IPS-NIHi7 (cell line): ENCODE results near the gene JAKMIP1.
A peak's percentile ranks its signal among the peaks of the same experiment; 100 is the strongest.
"Not testable (repeated sequence)": the region's sequence is repeated elsewhere in the genome, so short reads cannot be mapped to it uniquely, and the experiment has no call there.

Experiments
- DNase-seq: peaks from one replicate; pipeline ENCODE4 v3.0.0; 2012; ENCODE audit warnings: mixed read lengths; ENCODE audit errors: extremely low spot score

Gene JAKMIP1

GRCh38 chr4:6229095-6229494 is 28.7 kb upstream of the JAKMIP1 start:
- DNase-seq = no peak

- DNase-seq = no peak
Observed at GRCh38 chr4:6228158-6229067, 28.1 kb upstream of the JAKMIP1 start.

- no peak for DNase-seq
Observed at GRCh38 chr4:6227412-6228157, 27.2 kb upstream of the JAKMIP1 start.

DNA sequence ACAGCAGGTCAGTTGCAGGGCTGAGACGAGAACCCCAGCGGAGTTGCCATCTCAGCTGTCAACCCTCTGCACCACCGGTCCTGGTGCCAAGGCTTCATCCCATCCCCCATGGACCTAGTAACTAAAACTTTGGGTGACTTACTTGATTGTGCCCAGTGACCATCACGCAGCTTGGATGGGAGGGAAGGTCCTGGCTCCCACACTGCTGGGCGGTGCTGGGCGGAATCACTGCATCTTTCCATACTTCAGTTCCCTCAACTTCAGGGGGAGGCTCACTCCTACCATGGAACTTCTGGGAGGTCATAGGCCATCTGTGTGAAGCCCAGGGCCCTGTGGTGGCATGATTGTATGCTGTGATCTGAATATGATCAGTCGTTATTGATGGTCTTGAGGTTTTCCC is 26.2 kb upstream of the JAKMIP1 start:
- DNase-seq = no peak

DNA sequence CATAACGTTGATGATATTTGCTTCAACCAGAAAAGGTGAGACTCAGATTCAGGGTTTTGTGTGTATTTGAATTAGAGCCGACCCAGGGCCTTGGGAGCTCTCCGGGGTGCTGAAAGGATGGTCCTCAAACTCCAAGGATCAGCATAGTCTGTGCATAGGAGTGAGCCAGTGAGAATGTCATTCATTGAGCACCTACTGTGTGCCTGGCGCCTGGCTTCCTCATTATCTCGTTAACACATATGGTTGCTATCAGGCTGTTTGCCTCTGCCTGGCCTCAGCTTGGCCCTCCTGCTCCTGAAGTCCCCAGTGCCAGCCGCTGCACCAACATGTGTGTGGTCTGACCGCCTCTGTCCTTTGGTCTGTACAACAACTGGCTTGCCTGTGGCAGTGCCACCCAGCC is 25.1 kb upstream of the JAKMIP1 start:
- peak; percentile 76 for DNase-seq

GRCh38 chr4:6224735-6225134 is 24.4 kb upstream of the JAKMIP1 start:
- DNase-seq = no peak

DNA sequence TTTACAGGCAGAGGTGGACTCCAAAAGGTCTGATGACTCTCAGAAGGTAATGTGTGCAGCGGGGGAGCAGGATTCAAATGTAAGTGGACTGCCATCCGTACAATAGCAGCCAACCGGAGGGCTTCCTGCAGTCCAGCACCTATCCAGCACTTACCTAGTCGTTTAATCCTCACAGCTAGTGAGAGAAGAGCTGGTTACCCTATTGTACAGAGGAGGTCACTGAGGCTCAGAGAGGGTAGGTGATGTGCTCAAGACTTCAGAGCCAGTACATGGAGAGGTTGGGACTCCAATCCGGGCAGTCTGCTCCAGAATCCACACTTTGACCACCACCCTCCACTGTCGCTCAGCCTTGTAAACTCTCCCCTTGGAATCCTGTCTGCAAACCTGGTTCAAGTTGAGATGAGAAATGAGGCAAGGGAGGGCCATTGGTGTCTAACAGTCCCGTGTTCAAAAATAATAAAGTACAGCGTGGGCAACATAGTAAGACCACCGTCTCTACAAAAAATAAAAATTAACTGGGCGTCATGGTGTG is 22.5 kb upstream of the JAKMIP1 start:
- DNase-seq = peak; percentile 70

- DNase-seq = peak; percentile 94
Observed at GRCh38 chr4:6221851-6222760, 21.8 kb upstream of the JAKMIP1 start.

- DNase-seq = no peak
Observed at GRCh38 chr4:6221301-6221850, 21.0 kb upstream of the JAKMIP1 start.

- no peak for DNase-seq
Observed at GRCh38 chr4:6217716-6218381, 17.5 kb upstream of the JAKMIP1 start.

DNA sequence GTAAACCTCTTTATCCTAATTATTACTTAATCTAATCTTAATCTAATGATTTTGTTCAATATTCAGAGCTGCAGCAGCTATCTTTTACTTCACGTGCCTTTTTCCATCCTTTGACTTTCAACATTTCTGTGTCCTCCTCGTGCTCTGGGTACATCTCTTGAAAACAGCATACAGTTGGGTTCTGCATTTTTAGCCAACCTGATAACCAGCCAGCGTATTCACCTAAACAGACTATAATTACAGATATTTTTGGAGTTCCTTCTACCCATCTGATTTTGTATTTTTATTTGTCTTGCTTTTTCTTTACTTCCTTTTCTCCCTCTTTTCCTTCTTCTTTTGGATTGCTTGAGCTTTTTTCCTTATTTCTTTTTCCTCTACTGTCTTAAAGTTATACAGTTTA is 16.2 kb upstream of the JAKMIP1 start:
- no peak for DNase-seq

DNA sequence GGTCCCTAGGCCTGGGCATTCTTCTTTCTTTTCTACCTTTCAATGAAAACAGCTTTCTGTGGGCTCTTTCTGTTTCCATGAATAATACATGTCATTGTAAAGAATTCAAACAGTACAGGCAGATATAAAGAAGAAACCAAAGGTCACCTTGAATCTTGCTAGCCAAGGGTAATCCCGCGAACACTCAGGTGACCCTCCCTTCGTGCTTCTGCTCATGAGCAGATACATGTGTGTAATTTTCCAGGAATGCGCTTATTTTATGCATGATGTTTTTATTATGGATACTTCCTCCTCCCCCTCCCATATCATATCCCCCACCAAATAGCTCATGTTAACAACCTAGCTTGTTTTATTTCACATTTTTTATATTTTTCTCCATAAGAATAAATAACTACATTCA is 9.6 kb upstream of the JAKMIP1 start:
- no peak for DNase-seq

DNA sequence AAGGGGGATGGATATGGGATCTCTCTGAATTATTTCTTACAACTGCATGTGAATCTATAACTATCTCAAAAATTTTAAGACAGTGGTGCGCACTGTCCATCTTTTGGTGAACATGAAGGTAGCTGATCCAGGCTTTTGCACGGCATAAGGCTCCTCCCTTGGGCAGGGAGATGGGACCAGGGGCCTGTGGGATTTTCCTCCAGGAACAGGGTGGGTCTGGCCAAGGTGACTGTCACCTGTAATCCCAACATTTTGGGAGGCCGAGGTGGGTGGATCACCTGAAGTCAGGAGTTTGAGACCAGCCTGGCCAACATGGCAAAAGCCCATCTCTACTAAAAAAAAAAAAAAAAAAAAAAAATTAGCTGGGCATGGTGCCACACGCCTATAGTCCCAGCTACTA is 8.9 kb upstream of the JAKMIP1 start:
- not testable (repeated sequence) for DNase-seq

DNA sequence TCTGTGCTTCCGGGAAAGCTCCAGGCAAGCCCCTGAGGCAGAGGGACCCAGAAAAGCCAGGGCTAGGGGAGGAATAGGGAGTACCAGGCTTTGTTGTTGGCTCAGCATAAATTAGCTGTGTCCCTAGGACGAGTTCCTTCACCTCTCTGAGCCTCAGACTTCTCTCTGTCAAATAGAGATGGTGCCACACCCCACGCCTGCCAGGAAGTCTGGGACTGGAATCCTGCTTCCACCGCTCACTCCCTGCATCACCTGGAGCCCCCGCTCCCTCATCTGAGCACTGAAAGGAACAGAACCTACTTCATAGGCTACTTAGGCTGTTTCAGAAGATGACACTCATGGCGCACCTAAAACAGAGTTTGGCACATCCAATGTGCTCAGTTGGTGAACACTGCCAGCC is 8.1 kb upstream of the JAKMIP1 start:
- DNase-seq = no peak

- DNase-seq = no peak
Observed at GRCh38 chr4:6207602-6208001, 7.3 kb upstream of the JAKMIP1 start.

DNA sequence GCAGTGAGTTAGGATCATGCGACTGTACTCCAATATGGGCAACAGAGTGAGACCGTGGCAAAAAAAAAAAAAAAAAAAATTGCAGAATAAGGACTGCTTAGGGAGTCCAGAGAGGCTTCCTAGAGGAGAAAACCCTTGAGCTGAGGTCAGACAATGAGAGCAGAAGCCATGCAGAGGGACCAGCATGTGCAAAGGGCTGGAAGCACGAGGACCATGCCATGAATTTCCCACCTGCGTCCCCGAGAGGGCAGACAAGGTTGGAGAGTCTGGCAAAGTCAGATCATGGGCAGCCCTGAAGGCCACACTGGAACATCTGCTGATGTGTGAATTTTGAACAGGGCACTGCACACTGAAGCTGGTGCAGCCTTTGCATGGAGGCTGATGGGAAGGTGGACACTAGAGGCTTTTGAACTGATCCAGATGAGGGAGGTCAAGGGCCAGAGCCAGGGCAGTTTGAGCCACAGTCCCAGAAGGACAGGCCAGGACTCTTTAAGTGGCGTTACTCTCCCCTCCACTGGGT is 6.5 kb upstream of the JAKMIP1 start:
- DNase-seq = no peak

DNA sequence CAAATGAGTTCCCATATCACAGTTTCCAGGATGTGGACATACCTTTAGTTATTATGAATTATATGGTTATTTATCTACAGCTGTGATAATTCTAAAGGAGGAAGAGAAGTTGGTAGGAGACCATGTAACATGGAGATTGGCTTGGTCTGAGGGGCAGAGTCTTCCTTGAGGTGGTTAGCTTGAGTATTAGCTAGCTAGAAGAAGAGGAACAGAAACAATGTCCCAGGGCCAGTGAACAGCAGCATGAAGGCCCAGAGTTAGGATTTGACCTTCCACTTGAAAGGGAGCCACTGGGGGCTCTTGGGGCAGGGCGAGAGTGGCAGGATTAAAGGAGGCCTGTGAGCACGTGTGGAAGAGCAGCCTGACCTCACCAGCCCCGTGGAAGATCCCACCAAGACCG is 5.6 kb upstream of the JAKMIP1 start:
- no peak for DNase-seq

DNA sequence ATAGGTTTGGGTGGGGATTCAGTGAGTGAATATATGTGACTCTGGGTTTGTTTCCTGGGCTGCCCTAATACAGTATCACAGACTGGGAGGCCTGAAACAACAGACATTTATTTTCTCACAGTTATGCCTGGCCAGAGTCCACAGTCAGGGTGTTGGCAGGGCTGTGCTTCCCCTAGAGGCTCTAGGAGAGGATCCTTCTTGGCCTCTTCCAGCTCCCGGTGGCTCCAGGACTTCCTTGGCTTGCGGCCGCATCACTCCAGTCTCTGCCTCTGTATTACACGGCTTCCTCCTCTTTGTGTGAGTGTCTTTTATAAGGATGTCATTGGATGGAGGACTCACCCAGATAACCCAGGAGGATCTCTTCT is 5.2 kb upstream of the JAKMIP1 start:
- no peak for DNase-seq

DNA sequence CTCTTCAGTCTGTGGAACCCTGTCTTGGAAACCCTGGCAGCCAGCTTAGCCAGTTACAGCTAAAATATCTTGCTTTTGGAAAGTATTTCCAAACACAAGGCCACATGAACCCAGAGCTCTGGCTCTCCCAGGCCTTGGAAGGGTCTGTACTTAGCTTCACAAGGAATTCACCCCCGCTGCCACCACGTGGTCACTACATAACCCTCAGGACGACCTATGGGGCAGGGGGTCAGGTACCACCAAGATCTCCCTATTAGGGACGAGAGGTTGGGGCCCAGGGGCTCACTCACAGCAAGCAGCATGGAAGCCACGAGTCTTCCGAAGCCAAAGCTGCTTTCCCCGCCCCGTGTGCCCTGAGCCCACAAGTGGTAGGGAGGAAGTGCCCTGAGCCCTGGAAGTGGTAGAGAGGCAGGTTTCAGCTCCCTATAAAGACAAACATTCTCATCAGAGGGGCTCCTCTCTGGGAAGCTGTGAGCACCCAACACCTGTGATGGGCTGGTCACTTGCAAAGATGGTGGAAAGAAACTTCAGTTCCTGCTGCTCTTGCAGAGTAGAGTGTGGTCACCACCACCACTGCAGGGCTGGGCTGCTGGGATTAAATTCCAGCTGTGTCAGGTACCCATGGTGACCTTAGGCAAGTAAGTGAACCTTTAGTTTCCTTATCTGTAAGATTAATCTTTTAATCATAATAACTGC is 4.7 kb upstream of the JAKMIP1 start:
- no peak for DNase-seq

GRCh38 chr4:6204098-6204497 is 3.7 kb upstream of the JAKMIP1 start:
- DNase-seq = no peak
